SK-N-SH treated with all-trans-retinoic acid at 6 μM for 48 hours (cell line): ENCODE results near the gene ATP9A.

ENCODE experiments used
- ATAC-seq: fragments of 200-7000 bp; cut with Tn5 transposase; 3 replicates; pipeline ENCODE4 v1.9.1; 2020; ENCODE audit warnings: mild to moderate bottlenecking, moderate library complexity
- ARNTL ChIP-seq: fragments of 450-650 bp; formaldehyde crosslinking; IDR thresholded peaks from 2 replicates; pipeline ENCODE4 v1.5.0; 2020; ENCODE audit warnings: low read depth, mild to moderate bottlenecking, moderate library complexity, borderline replicate concordance
- BACH2 ChIP-seq: fragments of 250-450 bp; sonication (Bioruptor Pico); IDR thresholded peaks from 2 replicates; pipeline ENCODE4 v1.9.0; 2021; ENCODE audit warnings: mild to moderate bottlenecking, borderline replicate concordance
- CSDC2 ChIP-seq: fragments of 250-450 bp; sonication (Bioruptor Pico); IDR thresholded peaks from 2 replicates; pipeline ENCODE4 v1.5.0; 2020; ENCODE audit warnings: mild to moderate bottlenecking, moderate library complexity
- ESRRG ChIP-seq: fragments of 250-450 bp; sonication (Bioruptor Pico); IDR thresholded peaks from 2 replicates; pipeline ENCODE4 v1.6.1; 2021; ENCODE audit warnings: mild to moderate bottlenecking
- GLIS3 ChIP-seq: fragments of 250-450 bp; sonication (Bioruptor Pico); IDR thresholded peaks from 2 replicates; pipeline ENCODE4 v1.5.0; 2020; ENCODE audit warnings: mild to moderate bottlenecking, moderate library complexity
- ISL1 ChIP-seq: fragments of 250-450 bp; sonication (Bioruptor Pico); IDR thresholded peaks from 2 replicates; pipeline ENCODE4 v2.1.2; 2022; ENCODE audit warnings: mild to moderate bottlenecking, moderate library complexity
- RARB ChIP-seq: fragments of 250-450 bp; sonication (Bioruptor Pico); IDR thresholded peaks from 2 replicates; pipeline ENCODE4 v1.8.0; 2021; ENCODE audit warnings: mild to moderate bottlenecking, moderate library complexity
- TCF4 ChIP-seq: fragments of 250-450 bp; sonication (Bioruptor Pico); IDR thresholded peaks from 2 replicates; pipeline ENCODE4 v1.8.0; 2021; ENCODE audit warnings: mild to moderate bottlenecking, moderate library complexity, borderline replicate concordance
- TOX ChIP-seq: fragments of 250-450 bp; sonication (Bioruptor Pico); IDR thresholded peaks from 2 replicates; pipeline ENCODE4 v1.8.0; 2021; ENCODE audit warnings: mild to moderate bottlenecking, moderate library complexity, borderline replicate concordance
- ZC3H10 ChIP-seq: fragments of 250-450 bp; sonication (Bioruptor Pico); IDR thresholded peaks from 2 replicates; pipeline ENCODE4 v1.5.1; 2021; ENCODE audit warnings: mild to moderate bottlenecking, moderate library complexity
- ZFP3 ChIP-seq: fragments of 250-450 bp; sonication (Bioruptor Pico); IDR thresholded peaks from 2 replicates; pipeline ENCODE4 v1.5.0; 2020; ENCODE audit warnings: mild to moderate bottlenecking, moderate library complexity
- ZFP30 ChIP-seq: fragments of 450-650 bp; formaldehyde crosslinking; IDR thresholded peaks from 2 replicates; pipeline ENCODE4 v1.5.0; 2022; ENCODE audit warnings: mild to moderate bottlenecking, moderate library complexity
- ZNF565 ChIP-seq: fragments of 450-650 bp; formaldehyde crosslinking; conservative IDR thresholded peaks from 2 replicates; pipeline ENCODE4 v1.5.0; 2020; ENCODE audit warnings: low read depth, mild to moderate bottlenecking, moderate library complexity
- ZNF70 ChIP-seq: fragments of 450-650 bp; formaldehyde crosslinking; IDR thresholded peaks from 2 replicates; pipeline ENCODE4 v1.5.0; 2020; ENCODE audit warnings: mild to moderate bottlenecking, moderate library complexity
- ZNF8 ChIP-seq: fragments of 450-650 bp; formaldehyde crosslinking; IDR thresholded peaks from 2 replicates; pipeline ENCODE4 v1.5.0; 2020; ENCODE audit warnings: mild to moderate bottlenecking, moderate library complexity
- TF ChIP-seq, protein P1 (sequence below): fragments of 250-450 bp; sonication (Bioruptor Pico); IDR thresholded peaks from 2 replicates; pipeline ENCODE4 v1.8.0; 2020; ENCODE audit warnings: mild to moderate bottlenecking, moderate library complexity, borderline replicate concordance
- TF ChIP-seq, protein P2 (sequence below): fragments of 250-450 bp; sonication (Bioruptor Pico); IDR thresholded peaks from 2 replicates; pipeline ENCODE4 v1.5.1; 2020; ENCODE audit warnings: low read depth, mild to moderate bottlenecking, moderate library complexity
- TF ChIP-seq, protein P3 (sequence below): fragments of 250-450 bp; sonication (Bioruptor Pico); IDR thresholded peaks from 2 replicates; pipeline ENCODE4 v1.5.0; 2020; ENCODE audit warnings: mild to moderate bottlenecking, moderate library complexity
- TF ChIP-seq, protein P4 (sequence below): fragments of 250-450 bp; sonication (Bioruptor Pico); IDR thresholded peaks from 2 replicates; pipeline ENCODE4 v1.5.1; 2021; ENCODE audit warnings: mild to moderate bottlenecking, moderate library complexity
- TF ChIP-seq, protein P5 (sequence below): fragments of 250-450 bp; sonication (Bioruptor Pico); IDR thresholded peaks from 2 replicates; pipeline ENCODE4 v1.8.0; 2021; ENCODE audit warnings: low read depth, mild to moderate bottlenecking, moderate library complexity, borderline replicate concordance

Gene ATP9A

DNA sequence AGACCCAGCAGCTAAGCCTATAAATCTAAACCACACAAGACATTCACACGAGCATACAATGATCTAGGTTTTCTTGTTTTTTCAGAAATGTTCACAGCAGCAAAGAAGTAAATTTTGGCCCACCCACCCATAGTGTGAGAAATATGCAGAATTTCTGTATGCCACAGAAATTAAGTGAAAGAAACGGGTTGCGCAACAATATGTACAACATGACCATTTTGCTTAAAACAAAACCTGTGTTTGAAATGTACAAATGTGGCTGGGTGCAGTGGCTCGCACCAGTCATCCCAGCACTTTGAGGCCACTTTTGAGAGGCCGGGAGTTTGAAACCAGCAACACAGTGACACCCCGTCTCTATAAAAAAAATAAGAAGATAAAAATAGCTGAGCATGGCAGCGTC is 24.8 kb upstream of the ATP9A start:
- no peak for ATAC-seq
- TF ChIP-seq BACH2 (no peak), RARB (CRISPR knock-in tag) (no peak), TCF4 (CRISPR knock-in tag) (no peak), ZC3H10 (CRISPR knock-in tag) (no peak), ZFP3 (CRISPR knock-in tag) (no peak), ISL1 (CRISPR knock-in tag) (no peak), ZNF565 (no peak)
- TF ChIP-seq, protein P1, sequence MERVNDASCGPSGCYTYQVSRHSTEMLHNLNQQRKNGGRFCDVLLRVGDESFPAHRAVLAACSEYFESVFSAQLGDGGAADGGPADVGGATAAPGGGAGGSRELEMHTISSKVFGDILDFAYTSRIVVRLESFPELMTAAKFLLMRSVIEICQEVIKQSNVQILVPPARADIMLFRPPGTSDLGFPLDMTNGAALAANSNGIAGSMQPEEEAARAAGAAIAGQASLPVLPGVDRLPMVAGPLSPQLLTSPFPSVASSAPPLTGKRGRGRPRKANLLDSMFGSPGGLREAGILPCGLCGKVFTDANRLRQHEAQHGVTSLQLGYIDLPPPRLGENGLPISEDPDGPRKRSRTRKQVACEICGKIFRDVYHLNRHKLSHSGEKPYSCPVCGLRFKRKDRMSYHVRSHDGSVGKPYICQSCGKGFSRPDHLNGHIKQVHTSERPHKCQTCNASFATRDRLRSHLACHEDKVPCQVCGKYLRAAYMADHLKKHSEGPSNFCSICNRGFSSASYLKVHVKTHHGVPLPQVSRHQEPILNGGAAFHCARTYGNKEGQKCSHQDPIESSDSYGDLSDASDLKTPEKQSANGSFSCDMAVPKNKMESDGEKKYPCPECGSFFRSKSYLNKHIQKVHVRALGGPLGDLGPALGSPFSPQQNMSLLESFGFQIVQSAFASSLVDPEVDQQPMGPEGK (CRISPR knock-in tag): no peak

DNA sequence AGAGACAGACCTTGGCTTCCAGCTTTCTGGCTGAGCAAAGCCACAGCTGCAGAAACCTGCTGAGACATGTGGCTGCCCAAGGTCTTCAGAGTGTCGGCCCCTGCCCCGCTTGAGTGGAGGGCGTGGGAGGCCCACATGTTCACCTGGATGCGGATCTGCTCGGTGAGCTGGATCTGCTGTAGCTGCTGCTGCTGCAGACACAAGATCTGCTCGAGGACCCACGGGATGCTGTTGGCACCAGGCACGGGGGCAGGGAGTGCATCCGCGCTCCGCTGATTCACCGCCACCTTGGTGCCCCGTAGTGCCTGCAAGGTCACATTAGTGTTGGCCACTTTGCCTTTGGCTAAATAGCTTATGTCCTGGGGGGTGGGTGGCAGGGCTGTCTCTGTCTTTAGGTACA is 23.4 kb upstream of the ATP9A start:
- no peak for ATAC-seq
- TF ChIP-seq ZFP30: no peak
- TF ChIP-seq GLIS3 (CRISPR knock-in tag): no peak
- no peak for TF ChIP-seq TCF4 (CRISPR knock-in tag)
- no peak for TF ChIP-seq BACH2
- TF ChIP-seq ZC3H10 (CRISPR knock-in tag): no peak

DNA sequence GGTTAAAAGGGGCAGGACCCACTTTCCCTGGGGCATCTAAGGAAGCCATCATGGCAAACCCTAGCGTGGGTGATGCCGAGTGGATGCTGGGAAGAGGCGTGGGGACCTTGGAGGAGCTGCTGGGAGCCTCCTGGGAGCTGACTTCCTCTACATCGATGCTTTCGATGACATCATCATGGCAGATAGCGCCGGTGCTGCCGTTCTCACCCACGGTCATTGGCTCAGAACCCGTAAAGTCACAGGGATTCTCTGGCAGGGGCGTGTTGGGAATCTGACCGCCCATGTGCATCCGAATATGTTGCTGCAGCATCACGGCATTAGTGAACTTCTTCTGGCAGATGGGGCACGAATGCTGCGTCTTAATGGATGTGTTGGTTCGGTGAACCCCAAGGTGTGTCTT is 22.1 kb upstream of the ATP9A start:
- no peak for ATAC-seq
- TF ChIP-seq TCF4 (CRISPR knock-in tag): no peak
- no peak for TF ChIP-seq ARNTL (CRISPR knock-in tag)
- no peak for TF ChIP-seq ZFP3 (CRISPR knock-in tag)
- TF ChIP-seq ISL1 (CRISPR knock-in tag): no peak
- no peak for TF ChIP-seq GLIS3 (CRISPR knock-in tag)
- TF ChIP-seq ZNF8: no peak
- TF ChIP-seq RARB (CRISPR knock-in tag): no peak
- no peak for TF ChIP-seq ESRRG (CRISPR knock-in tag)
- TF ChIP-seq, protein P2, sequence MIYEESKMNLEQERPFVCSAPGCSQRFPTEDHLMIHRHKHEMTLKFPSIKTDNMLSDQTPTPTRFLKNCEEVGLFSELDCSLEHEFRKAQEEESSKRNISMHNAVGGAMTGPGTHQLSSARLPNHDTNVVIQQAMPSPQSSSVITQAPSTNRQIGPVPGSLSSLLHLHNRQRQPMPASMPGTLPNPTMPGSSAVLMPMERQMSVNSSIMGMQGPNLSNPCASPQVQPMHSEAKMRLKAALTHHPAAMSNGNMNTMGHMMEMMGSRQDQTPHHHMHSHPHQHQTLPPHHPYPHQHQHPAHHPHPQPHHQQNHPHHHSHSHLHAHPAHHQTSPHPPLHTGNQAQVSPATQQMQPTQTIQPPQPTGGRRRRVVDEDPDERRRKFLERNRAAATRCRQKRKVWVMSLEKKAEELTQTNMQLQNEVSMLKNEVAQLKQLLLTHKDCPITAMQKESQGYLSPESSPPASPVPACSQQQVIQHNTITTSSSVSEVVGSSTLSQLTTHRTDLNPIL (CRISPR knock-in tag): no peak
- TF ChIP-seq, all 23 proteins: peak for 0

DNA sequence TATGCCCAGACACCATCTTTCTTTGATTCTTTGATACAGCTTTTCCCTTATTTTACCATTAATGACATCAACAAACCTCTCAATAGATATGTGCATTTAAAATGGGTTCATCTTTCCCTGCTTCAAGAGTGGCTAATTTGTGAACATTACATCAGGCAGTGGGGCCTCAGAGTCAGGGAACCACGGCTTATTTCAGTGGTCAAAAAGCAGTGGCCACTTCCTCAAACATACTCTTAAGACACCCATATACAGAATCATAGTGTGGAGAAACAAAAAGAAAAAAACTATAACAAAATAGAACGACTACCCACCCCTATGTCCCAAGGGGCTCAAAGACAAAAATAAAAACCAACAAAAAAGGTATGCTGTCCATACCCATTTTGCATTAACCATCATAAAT is 21.2 kb upstream of the ATP9A start:
- TF ChIP-seq ZC3H10 (CRISPR knock-in tag) (no peak), RARB (CRISPR knock-in tag) (no peak), ZNF70 (CRISPR knock-in tag) (no peak), CSDC2 (CRISPR knock-in tag) (no peak), ESRRG (CRISPR knock-in tag) (no peak), GLIS3 (CRISPR knock-in tag) (no peak), ZNF8 (no peak), TCF4 (CRISPR knock-in tag) (no peak), ZNF565 (no peak), ARNTL (CRISPR knock-in tag) (no peak), TOX (CRISPR knock-in tag) (no peak), ZFP30 (no peak)
- TF ChIP-seq, protein P3, sequence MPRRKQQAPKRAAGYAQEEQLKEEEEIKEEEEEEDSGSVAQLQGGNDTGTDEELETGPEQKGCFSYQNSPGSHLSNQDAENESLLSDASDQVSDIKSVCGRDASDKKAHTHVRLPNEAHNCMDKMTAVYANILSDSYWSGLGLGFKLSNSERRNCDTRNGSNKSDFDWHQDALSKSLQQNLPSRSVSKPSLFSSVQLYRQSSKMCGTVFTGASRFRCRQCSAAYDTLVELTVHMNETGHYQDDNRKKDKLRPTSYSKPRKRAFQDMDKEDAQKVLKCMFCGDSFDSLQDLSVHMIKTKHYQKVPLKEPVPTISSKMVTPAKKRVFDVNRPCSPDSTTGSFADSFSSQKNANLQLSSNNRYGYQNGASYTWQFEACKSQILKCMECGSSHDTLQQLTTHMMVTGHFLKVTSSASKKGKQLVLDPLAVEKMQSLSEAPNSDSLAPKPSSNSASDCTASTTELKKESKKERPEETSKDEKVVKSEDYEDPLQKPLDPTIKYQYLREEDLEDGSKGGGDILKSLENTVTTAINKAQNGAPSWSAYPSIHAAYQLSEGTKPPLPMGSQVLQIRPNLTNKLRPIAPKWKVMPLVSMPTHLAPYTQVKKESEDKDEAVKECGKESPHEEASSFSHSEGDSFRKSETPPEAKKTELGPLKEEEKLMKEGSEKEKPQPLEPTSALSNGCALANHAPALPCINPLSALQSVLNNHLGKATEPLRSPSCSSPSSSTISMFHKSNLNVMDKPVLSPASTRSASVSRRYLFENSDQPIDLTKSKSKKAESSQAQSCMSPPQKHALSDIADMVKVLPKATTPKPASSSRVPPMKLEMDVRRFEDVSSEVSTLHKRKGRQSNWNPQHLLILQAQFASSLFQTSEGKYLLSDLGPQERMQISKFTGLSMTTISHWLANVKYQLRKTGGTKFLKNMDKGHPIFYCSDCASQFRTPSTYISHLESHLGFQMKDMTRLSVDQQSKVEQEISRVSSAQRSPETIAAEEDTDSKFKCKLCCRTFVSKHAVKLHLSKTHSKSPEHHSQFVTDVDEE (CRISPR knock-in tag): no peak
- TF ChIP-seq, protein P4, sequence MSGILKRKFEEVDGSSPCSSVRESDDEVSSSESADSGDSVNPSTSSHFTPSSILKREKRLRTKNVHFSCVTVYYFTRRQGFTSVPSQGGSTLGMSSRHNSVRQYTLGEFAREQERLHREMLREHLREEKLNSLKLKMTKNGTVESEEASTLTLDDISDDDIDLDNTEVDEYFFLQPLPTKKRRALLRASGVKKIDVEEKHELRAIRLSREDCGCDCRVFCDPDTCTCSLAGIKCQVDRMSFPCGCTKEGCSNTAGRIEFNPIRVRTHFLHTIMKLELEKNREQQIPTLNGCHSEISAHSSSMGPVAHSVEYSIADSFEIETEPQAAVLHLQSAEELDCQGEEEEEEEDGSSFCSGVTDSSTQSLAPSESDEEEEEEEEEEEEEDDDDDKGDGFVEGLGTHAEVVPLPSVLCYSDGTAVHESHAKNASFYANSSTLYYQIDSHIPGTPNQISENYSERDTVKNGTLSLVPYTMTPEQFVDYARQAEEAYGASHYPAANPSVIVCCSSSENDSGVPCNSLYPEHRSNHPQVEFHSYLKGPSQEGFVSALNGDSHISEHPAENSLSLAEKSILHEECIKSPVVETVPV (CRISPR knock-in tag): no peak
- TF ChIP-seq, protein P5, sequence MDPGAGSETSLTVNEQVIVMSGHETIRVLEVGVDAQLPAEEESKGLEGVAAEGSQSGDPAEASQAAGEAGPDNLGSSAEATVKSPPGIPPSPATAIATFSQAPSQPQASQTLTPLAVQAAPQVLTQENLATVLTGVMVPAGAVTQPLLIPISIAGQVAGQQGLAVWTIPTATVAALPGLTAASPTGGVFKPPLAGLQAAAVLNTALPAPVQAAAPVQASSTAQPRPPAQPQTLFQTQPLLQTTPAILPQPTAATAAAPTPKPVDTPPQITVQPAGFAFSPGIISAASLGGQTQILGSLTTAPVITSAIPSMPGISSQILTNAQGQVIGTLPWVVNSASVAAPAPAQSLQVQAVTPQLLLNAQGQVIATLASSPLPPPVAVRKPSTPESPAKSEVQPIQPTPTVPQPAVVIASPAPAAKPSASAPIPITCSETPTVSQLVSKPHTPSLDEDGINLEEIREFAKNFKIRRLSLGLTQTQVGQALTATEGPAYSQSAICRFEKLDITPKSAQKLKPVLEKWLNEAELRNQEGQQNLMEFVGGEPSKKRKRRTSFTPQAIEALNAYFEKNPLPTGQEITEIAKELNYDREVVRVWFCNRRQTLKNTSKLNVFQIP (CRISPR knock-in tag): no peak
- TF ChIP-seq, protein P1 (CRISPR knock-in tag): no peak

More for the DNA sequence above, 21.2 kb upstream of the ATP9A start:
- no peak for ATAC-seq
